ENCODE measurements around the gene TBC1D22B. TPM values are rescaled to one million over a fixed set of nuclear protein-coding genes. Genes with fewer than 3 reads are reported as not detected.
A peak's percentile ranks its signal among the peaks of the same experiment; 100 is the strongest.

Gene TBC1D22B
- total and polyA plus RNA-seq, 2 of the 13 experiments (the other 11 are each of a cell fraction or from before 2014, with no cell fraction given): 9.7 to 12.9 TPM

DNA sequence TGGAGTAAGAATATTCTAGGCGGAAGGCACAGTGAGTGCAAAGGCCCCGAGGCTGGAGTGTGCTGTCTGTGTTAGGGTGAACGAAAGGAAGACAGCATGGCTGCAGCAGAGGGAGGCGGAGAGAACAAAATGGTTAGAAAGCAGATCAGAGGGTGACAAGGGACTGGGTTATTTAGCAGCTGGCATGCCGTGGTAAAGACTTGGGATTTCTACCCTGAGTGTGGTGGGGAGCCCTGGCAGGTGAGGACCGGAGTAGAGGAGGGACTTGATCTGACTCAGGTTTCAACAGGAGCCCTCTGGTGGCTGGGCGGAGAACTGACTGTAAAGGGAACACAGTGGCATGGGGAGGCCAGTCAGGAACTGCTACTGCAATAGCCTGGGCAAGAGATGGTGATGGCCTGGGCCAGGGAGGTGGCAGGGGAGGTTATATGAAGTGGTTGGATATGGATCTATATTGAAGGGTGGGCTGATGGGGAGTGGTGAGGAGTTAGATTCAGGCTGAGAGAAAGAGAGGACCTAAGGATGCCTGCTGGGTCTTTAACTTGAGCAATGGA lies 49.6 kb upstream of the TBC1D22B start (continued):
- no peak for TF ChIP-seq ZNF503 (CRISPR knock-in tag; IDR thresholded peaks at IDR 0.05)
- TF ChIP-seq, protein P1, sequence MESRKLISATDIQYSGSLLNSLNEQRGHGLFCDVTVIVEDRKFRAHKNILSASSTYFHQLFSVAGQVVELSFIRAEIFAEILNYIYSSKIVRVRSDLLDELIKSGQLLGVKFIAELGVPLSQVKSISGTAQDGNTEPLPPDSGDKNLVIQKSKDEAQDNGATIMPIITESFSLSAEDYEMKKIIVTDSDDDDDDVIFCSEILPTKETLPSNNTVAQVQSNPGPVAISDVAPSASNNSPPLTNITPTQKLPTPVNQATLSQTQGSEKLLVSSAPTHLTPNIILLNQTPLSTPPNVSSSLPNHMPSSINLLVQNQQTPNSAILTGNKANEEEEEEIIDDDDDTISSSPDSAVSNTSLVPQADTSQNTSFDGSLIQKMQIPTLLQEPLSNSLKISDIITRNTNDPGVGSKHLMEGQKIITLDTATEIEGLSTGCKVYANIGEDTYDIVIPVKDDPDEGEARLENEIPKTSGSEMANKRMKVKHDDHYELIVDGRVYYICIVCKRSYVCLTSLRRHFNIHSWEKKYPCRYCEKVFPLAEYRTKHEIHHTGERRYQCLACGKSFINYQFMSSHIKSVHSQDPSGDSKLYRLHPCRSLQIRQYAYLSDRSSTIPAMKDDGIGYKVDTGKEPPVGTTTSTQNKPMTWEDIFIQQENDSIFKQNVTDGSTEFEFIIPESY (CRISPR knock-in tag; IDR thresholded peaks at IDR 0.05): no peak
- TF ChIP-seq STAG1 (CRISPR knock-in tag; IDR thresholded peaks at IDR 0.05): peak; percentile 94
- TF ChIP-seq ZBTB10 (CRISPR knock-in tag; IDR thresholded peaks at IDR 0.05; ENCODE audit: borderline replicate concordance): no peak
- no peak for TF ChIP-seq HNF4A (CRISPR knock-in tag; IDR thresholded peaks at IDR 0.05)
- no peak for TF ChIP-seq NR2F2 (IDR thresholded peaks at IDR 0.05; ENCODE audit: borderline replicate concordance, low read depth)
- TF ChIP-seq MYC (CRISPR knock-in tag; IDR thresholded peaks at IDR 0.05; ENCODE audit: borderline replicate concordance): peak; percentile 35; the same call in 1 of the 2 replicates
- TF ChIP-seq, protein P2, sequence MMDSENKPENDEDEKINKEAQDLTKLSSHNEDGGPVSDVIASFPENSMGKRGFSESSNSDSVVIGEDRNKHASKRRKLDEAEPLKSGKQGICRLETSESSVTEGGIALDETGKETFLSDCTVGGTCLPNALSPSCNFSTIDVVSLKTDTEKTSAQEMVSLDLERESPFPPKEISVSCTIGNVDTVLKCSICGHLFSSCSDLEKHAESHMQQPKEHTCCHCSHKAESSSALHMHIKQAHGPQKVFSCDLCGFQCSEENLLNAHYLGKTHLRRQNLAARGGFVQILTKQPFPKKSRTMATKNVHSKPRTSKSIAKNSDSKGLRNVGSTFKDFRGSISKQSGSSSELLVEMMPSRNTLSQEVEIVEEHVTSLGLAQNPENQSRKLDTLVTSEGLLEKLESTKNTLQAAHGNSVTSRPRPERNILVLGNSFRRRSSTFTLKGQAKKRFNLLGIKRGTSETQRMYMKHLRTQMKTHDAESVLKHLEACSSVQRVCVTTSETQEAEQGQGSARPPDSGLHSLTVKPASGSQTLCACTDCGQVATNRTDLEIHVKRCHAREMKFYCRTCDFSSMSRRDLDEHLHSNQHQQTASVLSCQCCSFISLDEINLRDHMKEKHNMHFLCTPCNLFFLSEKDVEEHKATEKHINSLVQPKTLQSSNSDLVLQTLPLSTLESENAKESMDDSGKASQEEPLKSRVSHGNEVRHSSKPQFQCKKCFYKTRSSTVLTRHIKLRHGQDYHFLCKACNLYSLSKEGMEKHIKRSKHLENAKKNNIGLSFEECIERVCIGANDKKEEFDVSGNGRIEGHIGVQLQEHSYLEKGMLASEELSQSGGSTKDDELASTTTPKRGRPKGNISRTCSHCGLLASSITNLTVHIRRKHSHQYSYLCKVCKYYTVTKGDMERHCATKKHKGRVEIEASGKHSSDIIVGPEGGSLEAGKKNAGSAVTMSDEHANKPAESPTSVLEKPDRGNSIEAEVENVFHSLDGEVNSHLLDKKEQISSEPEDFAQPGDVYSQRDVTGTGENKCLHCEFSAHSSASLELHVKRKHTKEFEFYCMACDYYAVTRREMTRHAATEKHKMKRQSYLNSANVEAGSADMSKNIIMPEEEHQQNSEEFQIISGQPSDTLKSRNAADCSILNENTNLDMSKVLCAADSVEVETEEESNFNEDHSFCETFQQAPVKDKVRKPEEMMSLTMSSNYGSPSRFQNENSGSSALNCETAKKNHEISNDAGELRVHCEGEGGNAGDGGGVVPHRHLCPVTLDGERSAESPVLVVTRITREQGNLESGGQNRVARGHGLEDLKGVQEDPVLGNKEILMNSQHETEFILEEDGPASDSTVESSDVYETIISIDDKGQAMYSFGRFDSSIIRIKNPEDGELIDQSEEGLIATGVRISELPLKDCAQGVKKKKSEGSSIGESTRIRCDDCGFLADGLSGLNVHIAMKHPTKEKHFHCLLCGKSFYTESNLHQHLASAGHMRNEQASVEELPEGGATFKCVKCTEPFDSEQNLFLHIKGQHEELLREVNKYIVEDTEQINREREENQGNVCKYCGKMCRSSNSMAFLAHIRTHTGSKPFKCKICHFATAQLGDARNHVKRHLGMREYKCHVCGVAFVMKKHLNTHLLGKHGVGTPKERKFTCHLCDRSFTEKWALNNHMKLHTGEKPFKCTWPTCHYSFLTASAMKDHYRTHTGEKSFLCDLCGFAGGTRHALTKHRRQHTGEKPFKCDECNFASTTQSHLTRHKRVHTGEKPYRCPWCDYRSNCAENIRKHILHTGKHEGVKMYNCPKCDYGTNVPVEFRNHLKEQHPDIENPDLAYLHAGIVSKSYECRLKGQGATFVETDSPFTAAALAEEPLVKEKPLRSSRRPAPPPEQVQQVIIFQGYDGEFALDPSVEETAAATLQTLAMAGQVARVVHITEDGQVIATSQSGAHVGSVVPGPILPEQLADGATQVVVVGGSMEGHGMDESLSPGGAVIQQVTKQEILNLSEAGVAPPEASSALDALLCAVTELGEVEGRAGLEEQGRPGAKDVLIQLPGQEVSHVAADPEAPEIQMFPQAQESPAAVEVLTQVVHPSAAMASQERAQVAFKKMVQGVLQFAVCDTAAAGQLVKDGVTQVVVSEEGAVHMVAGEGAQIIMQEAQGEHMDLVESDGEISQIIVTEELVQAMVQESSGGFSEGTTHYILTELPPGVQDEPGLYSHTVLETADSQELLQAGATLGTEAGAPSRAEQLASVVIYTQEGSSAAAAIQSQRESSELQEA (CRISPR knock-in tag; IDR thresholded peaks at IDR 0.05; ENCODE audit: not compliant biosample characterization): no peak
- no peak for TF ChIP-seq HNRNPH1 (optimal IDR thresholded peaks at IDR 0.05; ENCODE audit: low read depth, low read length)
- no peak for TF ChIP-seq ZBTB20 (CRISPR knock-in tag; IDR thresholded peaks at IDR 0.05; ENCODE audit: borderline replicate concordance, low read depth)
- no peak for TF ChIP-seq ZNF839 (CRISPR knock-in tag; IDR thresholded peaks at IDR 0.05; ENCODE audit: borderline replicate concordance)
- no peak for TF ChIP-seq ZNF747 (CRISPR knock-in tag; IDR thresholded peaks at IDR 0.05; ENCODE audit: borderline replicate concordance)
- no peak for TF ChIP-seq NR0B2 (CRISPR knock-in tag; IDR thresholded peaks at IDR 0.05)

All from HepG2 (cell line).